ENCODE measurements around the gene ARMC6. TPM values are rescaled to one million over a fixed set of nuclear protein-coding genes. Genes with fewer than 3 reads are reported as not detected.

The ARMC6 gene
- total RNA-seq, 3 donors from 2014 or later (not counting 1 experiment from before 2014, with no cell fraction given): 19.3 to 21.2 (median 21.0) TPM

GRCh38 chr19:19039901-19040300, 6.5 kb downstream of the ARMC6 start:
- Histone ChIP-seq H3K36me3 (ENCODE audit: control insufficient read depth, insufficient read depth, low read length) (peaks cover 17% of the 10 kb centered on the region), H3K27ac (ENCODE audit: low read length) (peak overlapping the region; percentile 86), H3K4me3 (ENCODE audit: low read length) (no peak overlapping the region), H3K4me1 (ENCODE audit: control insufficient read depth, insufficient read depth, low read length) (peaks cover 25% of the 10 kb centered on the region), H3K27me3 (ENCODE audit: control insufficient read depth, insufficient read depth, low read length) (no peaks in the 10 kb centered on the region), H3K9me3 (ENCODE audit: control insufficient read depth, insufficient read depth, low read length) (no peaks in the 10 kb centered on the region)
- 12% methylated on average over 4 of the region's 4 CpGs for WGBS (ENCODE audit: insufficient coverage)
- Mint-ChIP-seq H3K27me3 (ENCODE audit: low read depth in 2 of 2) (no peaks in the 10 kb centered on the region), H3K27ac (peak overlapping the region; percentile 84 to 92), H3K9me3 (no peaks in the 10 kb centered on the region), H3K4me3 (peak overlapping the region; percentile 76), H3K4me1 (peaks cover 21 to 22% of the 10 kb centered on the region in 2 donors), H3K36me3 (no peaks in the 10 kb centered on the region)
- peak; percentile 45 to 67 for DNase-seq
- peak; percentile 94 to 97 (median 95) for ATAC-seq
- intact Hi-C loops (cut with micrococcal nuclease): loop anchor here (1.0 kb wide), 1 partner anchor 23 kb away; the partner anchor contains the start of gene SLC25A42
- no peak for TF ChIP-seq CTCF (IDR thresholded peaks at IDR 0.05)

- Mint-ChIP-seq H3K27me3 (ENCODE audit: low read depth in 2 of 2) (no peaks in the 10 kb centered on the region), H3K36me3 (no peaks in the 10 kb centered on the region), H3K4me3 (peak overlapping the region; percentile 76), H3K27ac (peak overlapping the region; percentile 84 to 92), H3K4me1 (peaks cover 21 to 22% of the 10 kb centered on the region in 2 donors), H3K9me3 (no peaks in the 10 kb centered on the region)
- TF ChIP-seq CTCF (IDR thresholded peaks at IDR 0.05): no peak
- Histone ChIP-seq H3K27me3 (ENCODE audit: control insufficient read depth, insufficient read depth, low read length) (no peaks in the 10 kb centered on the region), H3K27ac (ENCODE audit: low read length) (peak overlapping the region; percentile 86), H3K4me3 (ENCODE audit: low read length) (no peak overlapping the region), H3K4me1 (ENCODE audit: control insufficient read depth, insufficient read depth, low read length) (peaks cover 25% of the 10 kb centered on the region), H3K36me3 (ENCODE audit: control insufficient read depth, insufficient read depth, low read length) (peaks cover 20% of the 10 kb centered on the region), H3K9me3 (ENCODE audit: control insufficient read depth, insufficient read depth, low read length) (no peaks in the 10 kb centered on the region)
- 96% methylated on average over 7 of the region's 7 CpGs for WGBS (ENCODE audit: insufficient coverage)
- ATAC-seq (no peak), DNase-seq (no peak)
- intact Hi-C loops (cut with micrococcal nuclease): loop anchor here (1.0 kb wide), 1 partner anchor 23 kb away; the partner anchor contains the start of gene SLC25A42
Observed at GRCh38 chr19:19040417-19040816, 7.0 kb downstream of the ARMC6 start.

GRCh38 chr19:19042732-19043280, 9.4 kb downstream of the ARMC6 start:
- Mint-ChIP-seq H3K4me3 (no peak overlapping the region), H3K4me1 (peaks cover 21 to 22% of the 10 kb centered on the region in 2 donors)
- intact Hi-C loops (cut with micrococcal nuclease): no loop called here

More at GRCh38 chr19:19042732-19043280, 9.4 kb downstream of the ARMC6 start:
- 95% methylated on average over 13 of the region's 13 CpGs for WGBS (ENCODE audit: insufficient coverage)
- no peaks in the 10 kb centered on the region for H3K9me3 ChIP-seq (ENCODE audit: control insufficient read depth, insufficient read depth, low read length)
- DNase-seq: no peak
- no peak for TF ChIP-seq CTCF (IDR thresholded peaks at IDR 0.05)
- H3K4me3 ChIP-seq (ENCODE audit: low read length): no peak overlapping the region
- H3K9me3 Mint-ChIP-seq: no peaks in the 10 kb centered on the region
- H3K27ac ChIP-seq (ENCODE audit: low read length): no peak overlapping the region
- ATAC-seq: no peak
- peaks cover 25% of the 10 kb centered on the region for H3K4me1 ChIP-seq (ENCODE audit: control insufficient read depth, insufficient read depth, low read length)
- no peak overlapping the region for H3K27ac Mint-ChIP-seq
- peaks cover 22% of the 10 kb centered on the region for H3K36me3 ChIP-seq (ENCODE audit: control insufficient read depth, insufficient read depth, low read length)
- no peaks in the 10 kb centered on the region for H3K36me3 Mint-ChIP-seq
- H3K27me3 Mint-ChIP-seq (ENCODE audit: low read depth in 2 of 2): no peaks in the 10 kb centered on the region
- no peaks in the 10 kb centered on the region for H3K27me3 ChIP-seq (ENCODE audit: control insufficient read depth, insufficient read depth, low read length)
